DND-41 (cell line): ENCODE measurements around the gene MINDY1.

Experiments
- EZH2 ChIP-seq: IDR thresholded peaks from 3 replicates; pipeline ENCODE4 v1.6.1; 2012; ENCODE audit warnings: borderline replicate concordance, low read depth, mild to moderate bottlenecking, moderate library complexity, low read length, inconsistent platforms; ENCODE audit not compliant: severe bottlenecking
- TF ChIP-seq, protein P1 (sequence below): IDR thresholded peaks from 2 replicates; pipeline ENCODE4 v1.5.1; 2012; ENCODE audit warnings: borderline replicate concordance, low read length, moderate library complexity, mild to moderate bottlenecking; ENCODE audit not compliant: poor library complexity, severe bottlenecking; ENCODE audit errors: extremely low read depth

DNA sequence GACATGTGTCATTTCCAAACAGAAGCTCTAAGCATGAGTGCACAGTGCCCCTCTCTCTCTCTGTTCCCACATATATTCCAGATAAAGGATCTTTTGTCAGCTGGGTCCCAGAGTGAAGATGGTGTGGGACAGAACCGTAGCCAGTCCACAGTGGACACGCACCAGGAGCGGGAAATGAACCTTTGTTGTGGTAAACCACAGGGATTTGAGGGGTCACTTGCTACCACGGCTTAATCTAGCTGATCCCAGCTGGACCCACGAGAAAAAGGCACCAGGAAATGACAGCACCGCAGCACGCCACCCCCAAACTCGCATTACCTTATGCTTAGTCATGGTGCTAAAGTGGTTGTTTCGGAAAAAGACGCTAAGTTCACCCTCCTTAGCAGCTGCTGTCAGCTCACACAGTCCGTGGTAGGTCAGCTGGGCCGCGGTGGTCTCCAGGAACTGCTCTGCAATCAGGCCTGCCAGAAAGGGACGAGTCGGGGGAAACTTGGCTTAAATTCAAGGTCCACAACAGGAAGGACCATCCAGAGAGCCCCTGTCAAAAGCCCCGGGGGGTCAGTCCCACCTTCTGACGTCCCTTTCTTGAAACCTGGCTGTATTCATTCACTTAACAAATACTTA, 7.5 kb downstream of the MINDY1 start:
- TF ChIP-seq, protein P1, sequence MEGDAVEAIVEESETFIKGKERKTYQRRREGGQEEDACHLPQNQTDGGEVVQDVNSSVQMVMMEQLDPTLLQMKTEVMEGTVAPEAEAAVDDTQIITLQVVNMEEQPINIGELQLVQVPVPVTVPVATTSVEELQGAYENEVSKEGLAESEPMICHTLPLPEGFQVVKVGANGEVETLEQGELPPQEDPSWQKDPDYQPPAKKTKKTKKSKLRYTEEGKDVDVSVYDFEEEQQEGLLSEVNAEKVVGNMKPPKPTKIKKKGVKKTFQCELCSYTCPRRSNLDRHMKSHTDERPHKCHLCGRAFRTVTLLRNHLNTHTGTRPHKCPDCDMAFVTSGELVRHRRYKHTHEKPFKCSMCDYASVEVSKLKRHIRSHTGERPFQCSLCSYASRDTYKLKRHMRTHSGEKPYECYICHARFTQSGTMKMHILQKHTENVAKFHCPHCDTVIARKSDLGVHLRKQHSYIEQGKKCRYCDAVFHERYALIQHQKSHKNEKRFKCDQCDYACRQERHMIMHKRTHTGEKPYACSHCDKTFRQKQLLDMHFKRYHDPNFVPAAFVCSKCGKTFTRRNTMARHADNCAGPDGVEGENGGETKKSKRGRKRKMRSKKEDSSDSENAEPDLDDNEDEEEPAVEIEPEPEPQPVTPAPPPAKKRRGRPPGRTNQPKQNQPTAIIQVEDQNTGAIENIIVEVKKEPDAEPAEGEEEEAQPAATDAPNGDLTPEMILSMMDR = no peak
- TF ChIP-seq EZH2 = no peak
